Liver (tissue), 3 donors: ENCODE measurements around the gene TCAP.

Experiments used
- ATF3 ChIP-seq: IDR thresholded peaks from 2 replicates; pipeline ENCODE4 v1.6.1; 2016; ENCODE audit warnings: antibody characterized with exemption
- CTCF ChIP-seq: fragments of 150-350 bp; IDR thresholded peaks from 2 replicates; pipeline ENCODE4 v1.5.1; 2017; ENCODE audit warnings: improper control_type of control experiment, low read depth, low read length; ENCODE audit not compliant: missing input control
- EGR1 ChIP-seq, 2 donors: IDR thresholded peaks; 2 replicates each; pipeline ENCODE4 v1.6.1; 2016 to 2018; ENCODE audit warnings: antibody characterized with exemption in 2 of 2, low read depth in 2 of 2
- GABPA ChIP-seq, 2 donors: IDR thresholded peaks in 1 of 2; conservative IDR thresholded peaks in 1 of 2; 2 replicates each; pipeline ENCODE4 v1.6.1; 2016; ENCODE audit warnings: antibody characterized with exemption in 2 of 2, mild to moderate bottlenecking in 1 of 2, moderate library complexity in 1 of 2
- MAX ChIP-seq: IDR thresholded peaks from 2 replicates; pipeline ENCODE4 v1.6.1; 2016; ENCODE audit warnings: antibody characterized with exemption
- RAD21 ChIP-seq, 2 donors: IDR thresholded peaks; 2 replicates each; pipeline ENCODE4 v1.6.1; 2016; ENCODE audit warnings: antibody characterized with exemption in 2 of 2, mild to moderate bottlenecking in 2 of 2
- REST ChIP-seq: IDR thresholded peaks from 2 replicates; pipeline ENCODE4 v1.6.1; 2016; ENCODE audit warnings: antibody characterized with exemption, mild to moderate bottlenecking
- ZBTB33 ChIP-seq: IDR thresholded peaks from 2 replicates; pipeline ENCODE4 v1.6.1; 2016; ENCODE audit warnings: antibody characterized with exemption
- donor health status: healthy.
- donor health status: healthy.

GRCh38 chr17:39632153-39632941, 32.8 kb upstream of the TCAP start:
- TF ChIP-seq CTCF (no peak), GABPA (IDR thresholded peaks at IDR 0.05 in 1 of 2, conservative IDR thresholded peaks at IDR 0.05 in 1 of 2) (no peak), EGR1 (IDR thresholded peaks at IDR 0.05; ENCODE audit: low read depth in 2 of 2) (no peak), ATF3 (no peak), REST (no peak), ZBTB33 (no peak), RAD21 (IDR thresholded peaks at IDR 0.05) (no peak), MAX (no peak)
